Tibial artery (tissue), 4 donors: ENCODE data around the gene KIF1A.

Source experiments
- DNase-seq, 2 donors: peaks; one replicate each; pipeline ENCODE4 v3.0.0-alpha.2; 2019
- H3K27ac ChIP-seq, 2 donors: fragments of 200-600 bp; sonication (generic) in 1 of 2; 1 replicate in 1 of 2; 2 replicates in 1 of 2; pipeline ENCODE4 v1.5.1; 2018 to 2019; ENCODE audit warnings: mild to moderate bottlenecking in 1 of 2
- H3K27me3 ChIP-seq, 2 donors: fragments of 200-600 bp; sonication (generic) in 1 of 2; one replicate each; pipeline versions ENCODE4 v1.5.1 to v1.6.0; 2016 to 2019
- H3K36me3 ChIP-seq, 3 donors: fragments of 200-600 bp; sonication (generic) in 2 of 3; one replicate each; pipeline ENCODE4 v1.5.1; 2016 to 2019; ENCODE audit warnings: mild to moderate bottlenecking in 2 of 3
- H3K4me1 ChIP-seq, 4 donors: fragments of 200-600 bp; sonication (generic) in 2 of 4; 1 replicate in 3 of 4; 2 replicates in 1 of 4; pipeline ENCODE4 v1.5.1; 2016 to 2019
- H3K4me3 ChIP-seq, 2 donors: fragments of 200-600 bp; sonication (generic) in 1 of 2; 1 replicate in 1 of 2; 2 replicates in 1 of 2; pipeline ENCODE4 v1.5.1; 2018 to 2019; ENCODE audit warnings: mild to moderate bottlenecking in 2 of 2
- H3K9me3 ChIP-seq, 3 donors: fragments of 200-600 bp; sonication (generic) in 1 of 3; one replicate each; pipeline ENCODE4 v1.5.1; 2016 to 2019
- intact Hi-C: fragments of 100-400 bp; cut with DNase I; formaldehyde crosslinking; loops from one replicate; pipeline ENCODE4 v1.15.0; 2023; ENCODE audit warnings: low total_unique reads
- TF ChIP-seq, protein P1 (sequence below), 2 experiments: fragments of 200-600 bp in 1 of 2; fragments of 450-650 bp in 1 of 2; IDR thresholded peaks; one replicate each; pipeline ENCODE4 v1.5.1; 2017 to 2019; ENCODE audit warnings: antibody characterized with exemption in 2 of 2, mild to moderate bottlenecking in 1 of 2, moderate library complexity in 1 of 2

Gene KIF1A

DNA sequence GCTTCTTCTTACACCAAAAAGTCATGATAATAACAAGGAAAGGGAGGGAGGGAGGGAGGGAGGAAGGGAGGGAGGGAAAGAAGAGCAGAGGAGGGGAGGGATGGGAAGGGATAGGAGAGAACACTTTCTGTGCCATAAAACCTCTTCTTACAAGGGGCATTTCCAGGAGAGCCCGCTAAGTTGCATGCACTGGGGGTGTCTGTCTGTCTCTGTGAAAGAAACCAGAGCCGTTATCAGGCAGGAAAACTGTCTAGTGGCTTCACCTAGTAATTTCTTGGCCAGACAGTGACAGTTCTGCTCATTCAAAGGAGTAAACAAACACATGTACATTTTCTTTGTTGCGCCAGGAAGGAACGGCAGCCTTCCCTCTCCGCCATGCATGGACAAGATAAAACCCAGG is 82.5 kb downstream of the KIF1A start:
- Histone ChIP-seq H3K4me3 (no peak overlapping the region), H3K36me3 (no peaks in the 10 kb centered on the region), H3K27ac (no peak overlapping the region), H3K9me3 (no peaks in the 10 kb centered on the region), H3K4me1 (no peaks in the 10 kb centered on the region), H3K27me3 (peaks cover 0 to 37% of the 10 kb centered on the region in 2 donors)
- no peak for DNase-seq
- intact Hi-C loops, result no loop called here
- TF ChIP-seq, protein P1, sequence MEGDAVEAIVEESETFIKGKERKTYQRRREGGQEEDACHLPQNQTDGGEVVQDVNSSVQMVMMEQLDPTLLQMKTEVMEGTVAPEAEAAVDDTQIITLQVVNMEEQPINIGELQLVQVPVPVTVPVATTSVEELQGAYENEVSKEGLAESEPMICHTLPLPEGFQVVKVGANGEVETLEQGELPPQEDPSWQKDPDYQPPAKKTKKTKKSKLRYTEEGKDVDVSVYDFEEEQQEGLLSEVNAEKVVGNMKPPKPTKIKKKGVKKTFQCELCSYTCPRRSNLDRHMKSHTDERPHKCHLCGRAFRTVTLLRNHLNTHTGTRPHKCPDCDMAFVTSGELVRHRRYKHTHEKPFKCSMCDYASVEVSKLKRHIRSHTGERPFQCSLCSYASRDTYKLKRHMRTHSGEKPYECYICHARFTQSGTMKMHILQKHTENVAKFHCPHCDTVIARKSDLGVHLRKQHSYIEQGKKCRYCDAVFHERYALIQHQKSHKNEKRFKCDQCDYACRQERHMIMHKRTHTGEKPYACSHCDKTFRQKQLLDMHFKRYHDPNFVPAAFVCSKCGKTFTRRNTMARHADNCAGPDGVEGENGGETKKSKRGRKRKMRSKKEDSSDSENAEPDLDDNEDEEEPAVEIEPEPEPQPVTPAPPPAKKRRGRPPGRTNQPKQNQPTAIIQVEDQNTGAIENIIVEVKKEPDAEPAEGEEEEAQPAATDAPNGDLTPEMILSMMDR (IDR thresholded peaks at IDR 0.05), result no peak

DNA sequence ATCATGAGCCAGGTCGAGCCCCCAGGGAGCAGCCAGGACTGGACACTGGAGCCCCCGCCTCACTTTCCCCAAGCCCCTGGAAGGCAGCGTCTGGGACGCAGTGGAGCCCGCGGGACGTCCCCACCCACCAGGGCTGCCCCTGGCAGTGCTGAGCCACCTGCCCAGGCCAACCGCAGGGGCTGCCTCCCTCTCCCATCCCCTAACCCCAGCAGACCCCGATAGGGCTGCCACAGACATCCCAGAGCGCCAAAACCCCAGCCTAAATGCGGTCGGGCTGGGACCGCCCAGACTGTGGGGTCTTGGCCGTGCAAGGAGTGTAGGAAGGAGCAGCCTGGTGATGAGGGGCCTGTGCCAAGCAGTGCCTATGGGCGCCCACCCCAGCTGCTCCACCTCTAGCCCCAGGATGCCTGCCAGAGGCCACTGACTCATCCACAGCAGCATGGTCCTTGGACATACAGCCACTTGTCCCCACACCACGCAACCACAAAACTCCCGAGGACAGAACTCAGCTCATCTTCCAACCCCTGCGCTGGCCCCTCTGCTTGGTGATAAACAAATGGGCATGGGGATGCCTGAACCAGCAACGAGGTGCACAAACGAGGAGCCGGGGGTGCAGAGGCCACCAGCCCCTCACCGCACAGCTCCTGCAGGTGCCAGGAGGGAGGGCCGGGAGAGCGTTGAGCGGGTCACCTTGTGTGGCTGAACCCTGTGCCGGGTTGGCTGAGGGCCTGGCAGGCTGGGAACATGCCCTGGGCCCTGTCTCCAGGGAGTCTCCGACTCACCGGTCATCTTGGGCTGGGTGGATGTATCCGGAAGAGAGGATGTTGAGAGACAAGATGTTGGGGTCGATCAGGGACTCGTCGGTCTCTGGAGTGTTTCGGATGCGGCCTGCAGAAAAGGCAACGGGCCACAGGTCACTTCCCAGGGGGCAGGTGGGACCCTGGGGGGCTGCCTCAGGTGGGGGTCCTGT is 83.5 kb downstream of the KIF1A start:
- Histone ChIP-seq H3K4me1 (no peaks in the 10 kb centered on the region), H3K4me3 (no peak overlapping the region), H3K36me3 (no peaks in the 10 kb centered on the region), H3K27ac (no peak overlapping the region), H3K27me3 (peaks cover 0 to 36% of the 10 kb centered on the region in 2 donors), H3K9me3 (no peaks in the 10 kb centered on the region)
- intact Hi-C loops, result no loop called here
- no peak for DNase-seq
- TF ChIP-seq, protein P1 (IDR thresholded peaks at IDR 0.05), result no peak

DNA sequence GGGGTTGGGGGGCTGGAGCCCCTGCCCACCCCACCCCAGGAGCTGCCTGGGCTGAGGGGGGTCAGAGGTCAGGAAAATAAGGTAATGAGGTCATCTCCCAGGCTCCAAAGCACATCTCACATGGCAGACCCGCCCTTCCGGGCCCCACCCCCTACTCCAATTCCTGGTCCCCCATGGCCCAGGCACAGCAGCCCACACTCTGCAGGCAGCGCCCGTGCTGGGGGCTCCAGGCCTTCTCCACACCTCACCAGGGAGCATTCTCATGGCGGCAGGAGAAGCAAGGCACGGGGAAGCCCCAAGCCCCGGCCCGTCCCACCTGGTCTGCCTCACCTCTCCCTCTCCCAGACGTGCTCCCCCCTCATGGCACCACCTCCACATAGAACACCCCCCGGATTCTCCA is 84.5 kb downstream of the KIF1A start:
- H3K27me3 ChIP-seq, result peaks cover 0 to 46% of the 10 kb centered on the region in 2 donors
- intact Hi-C loops, result no loop called here
- no peak for DNase-seq
- TF ChIP-seq, protein P1 (IDR thresholded peaks at IDR 0.05), result no peak
- H3K4me1 ChIP-seq, result no peaks in the 10 kb centered on the region
- H3K27ac ChIP-seq, result no peak overlapping the region
- H3K9me3 ChIP-seq, result no peaks in the 10 kb centered on the region
- H3K36me3 ChIP-seq, result no peaks in the 10 kb centered on the region
- H3K4me3 ChIP-seq, result no peak overlapping the region

DNA sequence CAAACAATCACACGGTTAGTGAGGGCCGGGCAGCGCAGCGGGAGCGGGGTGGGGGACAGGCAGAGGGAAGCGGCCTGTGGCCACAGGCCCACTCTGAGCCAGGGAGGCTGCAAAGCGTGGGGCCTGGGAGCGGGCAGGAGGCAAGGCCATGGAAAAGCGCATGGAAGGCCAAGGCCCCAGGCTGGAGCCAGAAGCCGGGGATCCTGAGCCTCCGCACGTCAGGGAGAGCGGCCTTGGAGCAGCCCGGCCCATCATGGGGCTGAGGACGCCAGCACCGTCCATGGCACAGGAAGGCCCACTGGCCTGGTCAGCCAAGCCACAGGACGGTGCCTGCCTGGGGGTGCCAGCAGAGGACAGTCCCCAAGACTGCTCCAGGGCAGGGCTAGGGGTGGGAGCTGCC is 85.3 kb downstream of the KIF1A start:
- peaks cover 0 to 54% of the 10 kb centered on the region in 2 donors for H3K27me3 ChIP-seq
- H3K9me3 ChIP-seq, result no peaks in the 10 kb centered on the region
- DNase-seq, result no peak
- no peak overlapping the region for H3K4me3 ChIP-seq
- no peaks in the 10 kb centered on the region for H3K4me1 ChIP-seq
- H3K27ac ChIP-seq, result no peak overlapping the region
- TF ChIP-seq, protein P1 (IDR thresholded peaks at IDR 0.05), result no peak
- intact Hi-C loops, result no loop called here
- H3K36me3 ChIP-seq, result no peaks in the 10 kb centered on the region

DNA sequence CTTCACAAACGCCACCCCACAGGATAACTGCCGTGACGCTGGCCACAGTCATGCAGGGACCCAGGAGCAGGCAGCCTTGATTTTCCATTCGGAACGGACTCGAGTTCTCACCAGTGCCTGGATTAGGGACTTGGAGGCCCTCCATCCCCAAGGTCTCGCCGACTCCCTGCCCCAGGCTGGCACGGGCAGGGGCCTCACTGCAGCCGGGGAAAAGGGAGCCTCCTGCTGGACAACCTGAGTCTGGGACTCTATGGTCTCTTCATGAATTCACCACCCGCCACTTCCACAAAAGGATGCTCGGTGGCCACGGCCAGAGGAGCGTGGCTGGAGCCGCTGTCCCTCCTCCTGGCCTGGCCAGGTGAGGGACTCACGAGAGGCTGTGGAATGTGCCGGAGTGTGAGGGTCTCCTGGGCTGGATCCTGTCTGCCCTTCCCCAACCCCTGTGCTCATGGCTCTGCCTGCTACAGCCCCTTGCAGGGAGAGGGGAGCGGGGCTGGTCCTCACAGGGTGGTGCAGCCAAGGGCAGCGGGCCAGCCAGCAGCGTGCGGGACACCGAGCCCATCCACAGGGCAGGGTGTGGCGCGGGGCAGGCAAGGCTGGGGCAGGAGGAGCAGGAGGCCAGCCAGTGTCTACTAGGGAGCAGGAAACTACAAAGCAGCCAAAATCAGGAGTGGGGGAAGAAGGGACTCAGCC is 86.1 kb downstream of the KIF1A start:
- no peak overlapping the region for H3K27ac ChIP-seq
- TF ChIP-seq, protein P1 (IDR thresholded peaks at IDR 0.05), result no peak
- H3K27me3 ChIP-seq, result peaks cover 0 to 62% of the 10 kb centered on the region in 2 donors
- intact Hi-C loops, result no loop called here
- no peak for DNase-seq
- no peaks in the 10 kb centered on the region for H3K4me1 ChIP-seq
- H3K36me3 ChIP-seq, result no peaks in the 10 kb centered on the region
- H3K9me3 ChIP-seq, result no peaks in the 10 kb centered on the region
- H3K4me3 ChIP-seq, result no peak overlapping the region
